HCT116 (cell line): ENCODE results near the gene UBE2J2. TPM values are rescaled to one million over a fixed set of nuclear protein-coding genes. Genes with fewer than 3 reads are reported as not detected.
A peak's percentile ranks its signal among the peaks of the same experiment; 100 is the strongest.

Experiments used
- ATAC-seq: fragments of 200-7000 bp; cut with Tn5 transposase; 2 replicates; pipeline ENCODE4 v1.9.1; 2020; ENCODE audit warnings: mild to moderate bottlenecking, moderate library complexity
- BruUV-seq: library from RNA; stranded (reverse); fragments of 400-500 nt; replicated peaks from 2 replicates; lab custom pipeline; 2021; lab: Mats Ljungman, UMichigan
- CTCF ChIA-PET: fragments of 300-600 bp; sonication (Branson Sonifier 250); formaldehyde crosslinking; loops from one replicate; lab custom pipeline; 2021; ENCODE audit warnings: antibody characterized with exemption; lab: Charles Lee
- POLR2A ChIA-PET: fragments of 300-600, 350-600 bp; sonication (Branson Sonifier 250); formaldehyde crosslinking; loops from one replicate; lab custom pipeline; 2021; ENCODE audit warnings: antibody characterized with exemption; lab: Charles Lee
- RAD21 ChIA-PET, 2 experiments: fragments of 300-600 bp; sonication (Branson Sonifier 250); formaldehyde crosslinking; loops; one replicate each; lab custom pipeline; 2023; ENCODE audit warnings: low total read pairs in 2 of 2; ENCODE audit not compliant: uncharacterized antibody in 2 of 2, unreplicated experiment in 2 of 2, low non-redundant PET in 1 of 2; lab: Charles Lee
- DNase-seq: peaks from one replicate; pipeline ENCODE4 v3.0.0-alpha.2; 2010; ENCODE audit warnings: low read depth, low spot score
- H2AFZ ChIP-seq: fragments of 200-600 bp; shearing (Covaris generic), sonication (generic); 2 replicates; pipeline ENCODE4 v1.6.1; 2017; ENCODE audit warnings: low read depth, mixed run types, mixed read lengths, antibody characterized with exemption, low read length; ENCODE audit not compliant: poor library complexity, severe bottlenecking
- H3K27ac ChIP-seq: 2 replicates; pipeline ENCODE4 v1.5.1; 2012; ENCODE audit warnings: low read depth, low read length
- H3K27me3 ChIP-seq: fragments of 200-600 bp; sonication (generic); 2 replicates; pipeline ENCODE4 v1.6.1; 2016; ENCODE audit warnings: mixed run types, low read length, mixed read lengths; ENCODE audit not compliant: insufficient read depth
- H3K36me3 ChIP-seq, 2 experiments: fragments of 200-500 bp in 1 of 2; fragments of 200-600 bp in 1 of 2; sonication (Bioruptor generic) in 1 of 2; sonication (generic) in 1 of 2; 2 replicates each; pipeline versions ENCODE4 v1.5.1 to v1.6.1; 2014 to 2016; ENCODE audit warnings: low read length in 2 of 2, inconsistent platforms in 1 of 2, mixed read lengths in 1 of 2, mixed run types in 1 of 2; ENCODE audit not compliant: insufficient read depth in 2 of 2, control insufficient read depth in 1 of 2
- H3K4me1 ChIP-seq, 2 experiments: fragments of 200-600 bp in 1 of 2; sonication (generic) in 1 of 2; 2 replicates each; pipeline versions ENCODE4 v1.5.1 to v1.6.1; 2012 to 2017; ENCODE audit warnings: low read length in 2 of 2, inconsistent platforms in 1 of 2, mild to moderate bottlenecking in 1 of 2, mixed read lengths in 1 of 2, mixed run types in 1 of 2, moderate library complexity in 1 of 2; ENCODE audit not compliant: insufficient read depth in 2 of 2, control insufficient read depth in 1 of 2
- H3K4me2 ChIP-seq: fragments of 200-600 bp; sonication (generic); 2 replicates; pipeline ENCODE4 v1.6.1; 2017; ENCODE audit warnings: mixed run types, low read length, mixed read lengths
- H3K4me3 ChIP-seq, 2 experiments: fragments of 200-600 bp in 1 of 2; sonication (generic) in 1 of 2; replicated peaks in 1 of 2; 2 replicates each; pipeline ENCODE4 v1.5.1; 2011 to 2016; ENCODE audit warnings: low read length in 2 of 2, control low read depth in 1 of 2, low read depth in 1 of 2, mild to moderate bottlenecking in 1 of 2, mixed read lengths in 1 of 2, mixed run types in 1 of 2
- H3K79me2 ChIP-seq: fragments of 200-600 bp; sonication (generic); 2 replicates; pipeline ENCODE4 v1.6.1; 2017; ENCODE audit warnings: mild to moderate bottlenecking, mixed run types, low read length, moderate library complexity, mixed read lengths; ENCODE audit not compliant: insufficient read depth
- H3K9ac ChIP-seq: fragments of 200-600 bp; sonication (generic); 2 replicates; pipeline ENCODE4 v1.6.1; 2016; ENCODE audit warnings: low read length, mixed read lengths
- H3K9me2 ChIP-seq: fragments of 200-600 bp; sonication (generic), shearing (Covaris generic); 2 replicates; pipeline ENCODE4 v1.6.1; 2017; ENCODE audit warnings: mixed run types, mild to moderate bottlenecking, moderate library complexity; ENCODE audit not compliant: insufficient read depth
- H3K9me3 ChIP-seq, 2 experiments: fragments of 200-500 bp in 1 of 2; fragments of 200-600 bp in 1 of 2; sonication (Bioruptor generic) in 1 of 2; sonication (generic) in 1 of 2; 2 replicates each; pipeline ENCODE4 v1.6.1; 2014 to 2017; ENCODE audit warnings: low read length in 2 of 2, mixed read lengths in 2 of 2, inconsistent platforms in 1 of 2, low read depth in 1 of 2, mild to moderate bottlenecking in 1 of 2, mixed run types in 1 of 2, moderate library complexity in 1 of 2; ENCODE audit not compliant: control insufficient read depth in 1 of 2, insufficient read depth in 1 of 2
- H4K20me1 ChIP-seq: fragments of 200-600 bp; sonication (generic), shearing (Covaris generic); 2 replicates; pipeline ENCODE4 v1.6.1; 2017; ENCODE audit warnings: mixed run types, mild to moderate bottlenecking, moderate library complexity; ENCODE audit not compliant: insufficient read depth
- CTCF ChIP-seq, 3 experiments: fragments of 200-600 bp in 1 of 3; sonication (generic) in 1 of 3; IDR thresholded peaks in 2 of 3; conservative IDR thresholded peaks in 1 of 3; 2 replicates each; pipeline ENCODE4 v1.5.1; 2012 to 2017; ENCODE audit warnings: low read depth in 2 of 3, low read length in 2 of 3, antibody characterized with exemption in 1 of 3, borderline replicate concordance in 1 of 3, control low read depth in 1 of 3, mild to moderate bottlenecking in 1 of 3, mixed read lengths in 1 of 3, mixed run types in 1 of 3, moderate library complexity in 1 of 3; ENCODE audit not compliant: insufficient read depth in 1 of 3
- ELF1 ChIP-seq: IDR thresholded peaks from 2 replicates; pipeline ENCODE4 v1.6.1; 2012; ENCODE audit warnings: low read depth, borderline replicate concordance
- EZH2 ChIP-seq: fragments of 200-600 bp; sonication (generic); IDR thresholded peaks from 2 replicates; pipeline ENCODE4 v1.6.1; 2017; ENCODE audit warnings: antibody characterized with exemption, mixed run types
- POLR2AphosphoS5 ChIP-seq: IDR thresholded peaks from 2 replicates; pipeline ENCODE4 v1.6.1; 2011; ENCODE audit warnings: mild to moderate bottlenecking, low read depth, low read length, moderate library complexity
- RAD21 ChIP-seq: IDR thresholded peaks from 2 replicates; pipeline ENCODE4 v1.6.1; 2012; ENCODE audit warnings: low read depth, mild to moderate bottlenecking
- REST ChIP-seq: IDR thresholded peaks from 2 replicates; pipeline ENCODE4 v1.6.1; 2012; ENCODE audit warnings: low read depth
- SIN3A ChIP-seq: IDR thresholded peaks from 2 replicates; pipeline ENCODE4 v1.6.1; 2012; ENCODE audit warnings: low read depth
- intact Hi-C: fragments of 100-400 bp; cut with micrococcal nuclease; formaldehyde crosslinking; loops from 2 replicates; pipeline ENCODE4 v1.10.0; 2022
- total RNA-seq: library from RNA; stranded (reverse); gene quantifications from one replicate; pipeline ENCODE4 v1.2.1, GENCODE V29; 2021; ENCODE audit not compliant: unreplicated experiment

UBE2J2 gene
- total RNA-seq, 1 experiment from 2014 or later = 67.7 TPM

GRCh38 chr1:1318131-1318652 lies 44.5 kb upstream of the UBE2J2 start:
- Histone ChIP-seq H3K4me2 (peak overlapping the region; percentile 60), H3K27ac (peak overlapping the region; percentile 52), H3K36me3 (peaks cover 17 to 31% of the 10 kb centered on the region in 2 experiments; a peak in 3 of 4 replicates), H3K4me3 (no peak overlapping the region), H4K20me1 (peaks cover 10% of the 10 kb centered on the region; the same call in 1 of the 2 replicates), H3K4me1 (peaks cover 23 to 49% of the 10 kb centered on the region in 2 experiments), H2AFZ (no peak overlapping the region), H3K9me2 (no peaks in the 10 kb centered on the region), H3K9me3 (no peaks in the 10 kb centered on the region), H3K27me3 (no peaks in the 10 kb centered on the region), H3K79me2 (peaks cover 93% of the 10 kb centered on the region), H3K9ac (peak overlapping the region; percentile 15)
- ChIA-PET RAD21 (no interaction called here), CTCF (no interaction called here), POLR2A (interaction anchor here (1.3 kb wide), 2 partner anchors 8 to 20 kb away, joined by 3 to 4 read pairs; no protein-coding TSS in a partner anchor)
- ATAC-seq (peak; percentile 84), DNase-seq (peak; percentile 65)
- TF ChIP-seq REST (no peak), POLR2AphosphoS5 (peak; percentile 35), SIN3A (no peak), CTCF (IDR thresholded peaks at IDR 0.05 in 2 of 3, conservative IDR thresholded peaks at IDR 0.05 in 1 of 3; ENCODE audit: borderline replicate concordance in 1 of 3, insufficient read depth in 1 of 3, low read depth in 2 of 3, low read length in 2 of 3) (no peak), ELF1 (no peak), EZH2 (no peak), RAD21 (no peak)
- no TSS peak for BruUV-seq
- intact Hi-C loops = no loop called here
